NCI-H1417 (cell line): ENCODE results near the gene ZNF277.
A peak's percentile ranks its signal among the peaks of the same experiment; 100 is the strongest.
"Not testable (repeated sequence)": the region's sequence is repeated elsewhere in the genome, so short reads cannot be mapped to it uniquely, and the experiment has no call there.

ENCODE experiments used
- DNase-seq, 3 experiments: peaks; one replicate each; lab custom pipeline; 2025; lab: John Stamatoyannopoulos, UW

Gene ZNF277

DNA sequence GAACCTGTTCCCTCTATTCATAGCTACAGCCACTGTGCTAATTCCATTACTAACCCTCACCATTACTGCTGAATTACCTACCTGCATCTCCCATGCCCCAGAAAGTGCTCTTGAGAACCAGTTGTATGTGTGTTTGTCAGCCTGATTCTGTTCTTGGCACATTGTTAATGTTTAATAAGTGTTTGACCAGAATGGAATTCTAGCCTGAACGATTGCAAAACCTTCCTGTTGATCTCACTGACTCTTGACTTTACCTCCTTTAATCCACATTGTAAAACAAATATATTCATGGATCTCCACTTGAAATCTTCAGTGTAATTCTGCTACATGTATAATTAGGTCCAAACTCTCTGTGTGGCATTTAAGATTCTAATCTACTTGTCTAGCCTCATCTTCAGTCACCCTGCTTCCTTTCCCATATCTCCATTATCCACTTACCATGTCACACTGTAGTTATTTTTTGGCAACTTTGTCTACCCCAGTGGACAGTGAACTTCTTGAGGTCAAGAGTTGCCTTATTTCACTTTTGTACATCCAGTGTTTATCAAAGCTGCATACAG, 4.9 kb downstream of the ZNF277 start:
- no peak for DNase-seq

DNA sequence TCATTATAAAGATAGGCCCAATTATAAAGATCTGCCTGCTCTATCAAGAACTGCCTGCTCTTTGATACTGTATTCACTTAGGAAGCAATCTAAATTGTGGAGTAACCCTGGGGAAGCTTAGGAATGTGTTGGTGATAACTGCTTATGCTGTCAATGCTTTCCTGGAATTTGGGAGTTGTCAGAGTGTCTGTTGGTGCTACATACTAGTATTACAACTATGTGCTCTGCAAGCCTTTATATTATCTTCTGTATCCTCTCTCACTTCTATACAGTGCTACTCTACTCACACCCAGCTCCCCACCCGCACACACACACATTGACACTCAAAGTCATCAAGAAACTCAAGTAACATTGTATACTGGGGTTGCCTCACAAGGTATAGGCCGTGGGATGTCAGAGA, 6.1 kb downstream of the ZNF277 start:
- DNase-seq = no peak

- DNase-seq = no peak
Measured at GRCh38 chr7:112213735-112214134, 7.2 kb downstream of the ZNF277 start.

DNA sequence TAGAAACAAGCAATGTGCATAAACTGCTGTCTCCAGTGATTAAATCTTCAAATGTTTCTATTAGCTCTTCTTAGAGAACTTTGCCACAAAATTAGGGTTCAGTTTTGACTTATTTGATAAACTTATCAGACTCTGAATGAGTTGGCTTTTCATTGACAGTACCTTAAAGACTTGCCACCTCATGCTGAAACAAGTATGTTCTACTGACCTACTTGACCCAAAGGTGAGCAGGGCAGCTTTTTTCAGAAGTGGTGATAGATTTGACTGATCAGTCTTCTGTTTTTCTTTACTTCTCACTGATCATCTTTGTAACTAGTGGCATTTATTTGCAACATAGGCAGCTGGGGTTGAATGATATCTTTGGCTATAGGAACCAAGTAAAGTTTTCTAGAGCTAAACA, 7.8 kb downstream of the ZNF277 start:
- DNase-seq = no peak

DNA sequence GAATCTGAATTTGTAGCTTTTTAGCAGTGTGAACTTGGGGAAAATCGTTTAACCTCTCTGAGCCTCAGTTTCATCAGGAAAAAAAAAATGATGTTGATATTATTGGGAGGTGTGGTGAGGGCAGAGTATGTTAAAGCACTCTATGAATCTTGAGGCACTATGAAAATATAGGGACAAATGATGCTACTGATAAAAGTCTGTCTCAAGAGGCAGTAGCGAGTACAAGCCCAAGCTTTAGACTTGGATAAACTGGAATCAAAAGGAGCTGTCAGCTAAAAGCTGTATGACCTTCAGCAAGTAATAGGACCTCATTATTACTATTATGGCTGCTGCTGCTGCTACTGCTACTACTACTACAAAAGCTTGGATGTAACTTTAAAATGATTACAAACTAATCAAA, 8.4 kb downstream of the ZNF277 start:
- DNase-seq = no peak

- DNase-seq = peak in 2 of 3 experiments; percentile 21 to 75
Measured at GRCh38 chr7:112215787-112216186, 9.3 kb downstream of the ZNF277 start.

- DNase-seq = no peak
Measured at GRCh38 chr7:112220877-112221434, 14.5 kb downstream of the ZNF277 start.

- no peak for DNase-seq
Measured at GRCh38 chr7:112223310-112223709, 16.8 kb downstream of the ZNF277 start.

DNA sequence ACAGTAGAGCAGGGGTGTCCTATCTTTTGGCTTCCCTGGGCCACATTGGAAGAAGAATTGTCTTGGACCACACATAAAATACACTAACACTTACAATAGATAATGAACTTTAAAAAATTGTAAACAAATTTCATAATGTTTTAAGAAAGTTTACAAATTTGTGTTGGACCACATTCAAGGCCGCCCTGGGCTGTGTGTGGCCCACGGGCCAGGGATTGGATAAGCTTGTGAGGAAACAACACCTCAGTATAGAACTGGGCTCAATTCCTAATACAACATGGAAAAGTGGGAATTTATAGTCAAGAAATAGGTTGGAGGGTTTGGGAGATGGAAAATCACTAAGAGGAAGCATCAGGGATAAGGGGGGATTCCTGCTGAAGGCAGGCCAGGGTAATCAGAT, 17.7 kb downstream of the ZNF277 start:
- no peak for DNase-seq

- no peak for DNase-seq
Measured at GRCh38 chr7:112225006-112225405, 18.5 kb downstream of the ZNF277 start.

- no peak for DNase-seq
Measured at GRCh38 chr7:112226701-112227276, 20.3 kb downstream of the ZNF277 start.

DNA sequence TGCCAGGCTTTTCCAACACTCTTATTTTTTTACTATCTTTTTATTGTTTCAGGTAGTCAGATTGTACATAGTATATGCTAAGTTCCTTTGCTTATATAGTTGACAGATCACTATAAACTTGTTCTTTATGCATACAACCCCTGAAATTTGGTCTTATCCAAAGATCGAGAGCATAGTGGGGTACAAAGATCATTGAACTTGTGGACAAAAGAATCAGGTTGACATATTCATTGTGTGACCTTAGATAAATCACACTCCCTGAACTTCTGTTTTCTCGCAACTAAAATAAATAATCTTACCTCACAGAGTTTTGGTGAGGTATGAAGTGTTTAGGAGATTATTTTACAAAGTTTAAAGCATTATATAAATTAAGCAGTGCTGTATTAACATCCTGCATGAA, 22.1 kb downstream of the ZNF277 start:
- DNase-seq = no peak

GRCh38 chr7:112232212-112232978, 25.9 kb downstream of the ZNF277 start:
- no peak for DNase-seq

GRCh38 chr7:112233048-112233697, 26.7 kb downstream of the ZNF277 start:
- no peak for DNase-seq

DNA sequence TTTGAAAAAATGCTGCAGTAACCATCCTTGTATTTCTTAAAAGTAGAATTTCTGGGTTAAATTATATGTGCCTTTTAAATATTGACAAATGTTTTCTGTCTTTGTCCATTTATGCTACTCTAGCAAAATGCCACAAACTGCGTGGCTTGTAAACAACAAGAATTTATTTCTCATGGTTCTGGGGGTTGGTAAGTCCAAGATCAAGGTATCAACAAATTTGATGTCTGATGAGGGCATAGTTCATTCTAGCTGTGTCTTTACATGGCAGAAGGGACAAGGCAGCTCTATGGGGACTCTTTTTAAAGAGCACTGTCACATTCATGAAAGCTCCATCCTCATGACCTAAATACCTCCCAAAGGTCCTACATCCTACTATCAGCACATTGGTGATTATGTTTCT, 27.7 kb downstream of the ZNF277 start:
- DNase-seq = no peak

DNA sequence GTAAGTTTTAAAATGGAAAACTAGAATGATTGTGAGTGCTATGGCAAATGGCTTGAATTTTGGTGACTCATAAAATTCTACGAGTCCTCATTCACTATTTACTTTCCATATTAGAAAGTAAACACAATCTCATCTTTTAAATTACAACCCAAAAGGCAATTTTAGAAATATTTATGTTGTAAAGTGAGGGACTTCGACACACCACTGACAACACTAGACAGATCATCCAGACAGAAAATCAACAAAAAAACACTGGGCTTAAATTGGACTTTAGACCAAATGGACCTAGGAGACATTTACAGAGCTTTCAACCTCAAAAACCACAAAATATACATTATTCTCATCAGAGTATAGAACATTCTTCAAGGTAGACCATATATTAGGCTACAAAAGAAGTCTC, 30.1 kb downstream of the ZNF277 start:
- DNase-seq = no peak

GRCh38 chr7:112238330-112238729, 31.8 kb downstream of the ZNF277 start:
- no peak for DNase-seq

DNA sequence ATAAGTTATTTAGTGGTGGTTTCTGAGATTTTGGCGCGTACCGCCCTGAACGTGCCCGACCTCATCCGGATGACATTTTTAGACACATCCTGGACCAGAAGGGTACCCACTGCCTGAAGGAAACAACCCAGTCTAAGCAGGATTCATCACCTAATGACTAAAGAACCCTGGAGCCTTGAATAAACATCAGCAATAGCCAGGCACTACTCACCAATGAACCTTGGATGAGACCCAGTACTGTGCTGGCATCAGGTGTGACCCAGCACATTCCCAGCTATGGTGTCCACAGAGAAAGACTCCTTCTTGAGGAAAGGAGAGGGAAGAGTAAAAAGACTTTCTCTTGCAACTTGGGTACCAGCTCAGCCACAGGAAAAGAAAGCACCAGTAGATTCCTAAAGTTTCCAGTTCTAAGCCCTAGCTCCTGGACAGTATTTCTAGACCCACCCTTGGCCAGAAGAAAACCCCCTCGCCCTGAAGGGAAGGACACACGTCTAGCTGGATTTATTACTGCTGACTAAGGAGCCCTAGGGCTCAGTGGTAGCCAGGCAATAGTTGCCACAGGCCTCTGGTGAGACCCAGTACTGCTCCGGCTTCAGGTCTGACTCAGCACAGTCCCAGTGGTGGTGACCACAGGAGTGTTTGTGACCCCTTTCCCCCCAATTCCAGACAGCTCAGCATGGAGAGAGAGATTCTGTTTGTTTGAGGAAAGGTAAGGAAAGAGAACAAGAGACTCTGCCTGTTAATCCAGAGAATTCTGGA, 32.5 kb downstream of the ZNF277 start:
- no peak for DNase-seq

DNA sequence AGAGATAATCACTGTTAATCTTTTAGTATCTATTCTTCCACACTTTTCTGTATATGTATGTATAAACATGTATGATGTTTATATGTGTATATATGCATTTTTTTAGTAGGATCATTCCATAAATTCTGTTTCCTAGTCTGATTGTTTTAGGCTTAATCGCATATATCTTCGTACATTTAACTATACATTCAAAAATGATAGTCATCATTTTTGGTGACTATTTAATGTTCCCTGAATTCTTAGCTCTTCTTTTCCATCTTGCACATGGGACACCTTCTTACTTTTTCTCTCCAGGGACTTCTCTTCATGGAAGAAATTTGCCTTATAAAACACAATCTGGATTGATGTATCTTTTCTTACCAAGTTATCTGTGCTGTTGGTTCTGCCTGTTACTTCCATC, 42.1 kb downstream of the ZNF277 start:
- DNase-seq = no peak

DNA sequence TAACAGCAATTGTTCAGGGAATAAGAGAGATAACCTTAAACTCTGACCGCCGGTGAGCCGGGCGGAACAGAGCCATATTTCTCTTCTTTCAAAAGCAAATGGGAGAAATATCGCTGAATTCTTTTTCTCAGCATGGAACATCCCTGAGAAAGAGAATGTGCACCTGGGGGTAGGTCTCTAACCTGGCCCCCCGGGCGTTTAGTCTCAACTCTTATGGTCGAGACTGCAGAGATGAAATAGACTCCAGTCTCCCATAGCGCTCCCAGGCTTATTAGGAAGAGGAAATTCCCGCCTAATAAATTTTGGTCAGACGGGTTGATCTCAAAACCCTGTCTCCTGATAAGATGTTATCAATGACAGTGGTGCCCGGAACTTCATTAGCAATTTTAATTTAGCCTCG, 43.5 kb downstream of the ZNF277 start:
- DNase-seq = not testable (repeated sequence)

GRCh38 chr7:112252141-112252540, 45.6 kb downstream of the ZNF277 start:
- DNase-seq = no peak

DNA sequence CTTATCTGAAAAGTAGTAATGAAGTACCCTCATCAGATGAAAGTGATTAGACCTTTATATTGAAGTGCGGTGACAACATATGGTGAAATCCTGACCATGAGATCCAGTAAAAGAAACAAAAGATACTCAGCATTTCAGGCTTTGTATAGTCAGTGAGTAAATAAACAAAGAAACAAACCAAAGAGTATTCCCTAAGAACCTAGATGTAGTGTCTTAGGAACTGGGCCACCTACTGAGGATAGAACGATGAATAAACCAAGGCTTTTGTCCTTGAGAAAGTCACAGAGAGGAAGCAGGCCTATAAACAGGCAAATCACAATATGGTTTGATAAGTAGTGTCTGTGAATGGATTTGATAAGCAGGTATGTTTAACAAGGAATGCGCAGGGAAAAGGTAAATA, 46.2 kb downstream of the ZNF277 start:
- DNase-seq = no peak
